ENCODE measurements around the gene GMDS. TPM values are rescaled to one million over a fixed set of nuclear protein-coding genes. Genes with fewer than 3 reads are reported as not detected.
A peak's percentile ranks its signal among the peaks of the same experiment; 100 is the strongest.

GMDS gene
- total RNA-seq (2021; fragmentation: NEBNext Ultra II Directional; extraction: Animal tissue kit (Norgen Biotek cat#: 25700)) (47.6 and 50.0 TPM in 2 replicates), polyA plus RNA-seq (2011; rRNA removed) (16.8 and 27.6 TPM in 2 replicates), polyA minus RNA-seq (2011; rRNA and poly(A)+ RNA removed) (12.5 and 15.9 TPM in 2 replicates)
- polyA plus RNA-seq (2011; cell fraction: cytosol; rRNA removed) = 29.7 TPM
- 13.2 TPM for polyA plus RNA-seq (2011; cell fraction: nucleus; rRNA removed)
- polyA plus RNA-seq (2012, experiment 1 of 2) = 32.0 to 54.7 TPM (median 36.8 TPM) in 4 replicates
- polyA plus RNA-seq (2012, experiment 2 of 2) = 40.1 TPM
- 38.8 TPM for polyA plus RNA-seq (2013, experiment 1 of 2)
- polyA plus RNA-seq (2013, experiment 2 of 2) = 39.7 TPM
- polyA minus RNA-seq (2011; cell fraction: cytosol; rRNA and poly(A)+ RNA removed) = 15.9 TPM
- 49.6 TPM for polyA minus RNA-seq (2011; cell fraction: nucleus; rRNA and poly(A)+ RNA removed)
- long read RNA-seq, experiment 1, transcript GMDS-202 (11 exons, 1,752 nt) = major isoform, 17 of 33 reads
- long read RNA-seq, experiment 1, partial matches to known transcripts = 8 of 33 reads
- long read RNA-seq, experiment 1, other reads (novel, unspliced or antisense) = 8 of 33 reads
- long read RNA-seq, experiment 2 = 0 reads

GRCh38 chr6:2245103-2245876 lies at the start of gene GMDS:
Gene GMDS (minus strand): TSS chr6:2245605.
- Histone ChIP-seq H2BK5ac (ENCODE audit: low read depth, low read length) (0 out of 2 replicates have a peak within 1 kb of the TSS, but pooled peaks have one; percentile 46), H2BK15ac (ENCODE audit: low read length) (no peak within 1 kb of the TSS), H3K14ac (ENCODE audit: insufficient read length) (no peak within 1 kb of the TSS), H2AFZ (ENCODE audit: low read length) (peak within 1 kb of the TSS; percentile 43), H3K4ac (replicated peaks; ENCODE audit: insufficient read length, low read depth, low read length) (no peak within 1 kb of the TSS), H2BK120ac (replicated peaks; ENCODE audit: low read depth, low read length) (no peak within 1 kb of the TSS), H2BK12ac (ENCODE audit: low read depth, low read length) (no peak within 1 kb of the TSS), H3K27ac (ENCODE audit: low read depth, low read length) (peak within 1 kb of the TSS; percentile 0; the same call in 1 of the 2 replicates), H2BK20ac (ENCODE audit: low read length) (no peak within 1 kb of the TSS), H4K91ac (replicated peaks; ENCODE audit: insufficient read length, low read length) (no peak within 1 kb of the TSS), H2AK5ac (ENCODE audit: low read depth, low read length) (no peak within 1 kb of the TSS), H4K20me1 (replicated peaks in 1 of 2; ENCODE audit: control insufficient read depth in 1 of 2, insufficient read depth in 2 of 2, low read length in 2 of 2) (no peaks in the 10 kb centered on the region), H3K79me2 (ENCODE audit: control insufficient read depth in 1 of 2, insufficient read depth in 2 of 2, low read length in 2 of 2) (peaks cover 0 to 43% of the 10 kb centered on the region in 2 experiments; a peak in 3 of 4 replicates), H3K27me3 (replicated peaks in 1 of 4; ENCODE audit: control insufficient read depth in 3 of 4, extremely low read depth in 1 of 4, insufficient read depth in 3 of 4, low read length in 3 of 4) (no peaks in the 10 kb centered on the region), H3K23ac (ENCODE audit: insufficient read length) (no peak within 1 kb of the TSS), H3K56ac (replicated peaks; ENCODE audit: insufficient read length, low read depth, low read length) (peak within 1 kb of the TSS; percentile 63), H3K23me2 (ENCODE audit: low read depth, low read length) (peaks cover 10% of the 10 kb centered on the region), H3K4me1 (replicated peaks in 1 of 4; ENCODE audit: control insufficient read depth in 3 of 4, insufficient read depth in 4 of 4, low read length in 3 of 4) (peaks cover 5 to 22% (median 10%) of the 10 kb centered on the region in 4 experiments), H3K79me1 (ENCODE audit: low read depth, low read length) (no peaks in the 10 kb centered on the region; the same call in 1 of the 2 replicates), H3K9ac (replicated peaks in 1 of 4; ENCODE audit: extremely low read depth in 1 of 4, low read depth in 3 of 4, low read length in 3 of 4) (peak within 1 kb of the TSS; percentile 47 to 70 (median 58)), H3K18ac (ENCODE audit: extremely low read depth, low read length) (peak within 1 kb of the TSS; percentile 51; the same call in 1 of the 2 replicates), H4K5ac (ENCODE audit: insufficient read length, low read depth, low read length) (peak within 1 kb of the TSS; percentile 72), H4K8ac (ENCODE audit: extremely low read depth, insufficient read depth, low read length) (peak within 1 kb of the TSS; percentile 90), H3K4me2 (ENCODE audit: insufficient read depth in 1 of 2, low read depth in 2 of 2, low read length in 2 of 2) (peak within 1 kb of the TSS; percentile 69 to 87), H3K9me3 (ENCODE audit: insufficient read depth in 2 of 2, low read depth in 1 of 2, low read length in 1 of 2) (no peaks in the 10 kb centered on the region), H3K36me3 (ENCODE audit: control insufficient read depth in 2 of 4, insufficient read depth in 4 of 4, low read length in 3 of 4) (no peaks in the 10 kb centered on the region), H3K4me3 (ENCODE audit: extremely low read depth in 1 of 4, insufficient read depth in 2 of 4, low read depth in 3 of 4, low read length in 4 of 4) (peak within 1 kb of the TSS; percentile 78 to 90 (median 80))
- DNase-seq (ENCODE audit: low read depth in 1 of 2, low spot score in 2 of 2) = peak; percentile 67 to 87
- ChIA-PET CTCF (ENCODE audit: partially characterized antibody) (no interaction called here), POLR2A (ENCODE audit: partially characterized antibody) (interaction anchor here (0.9 to 1.8 kb wide), 2 partner anchors 10 to 17 kb away, joined by 3 to 7 read pairs; no protein-coding TSS in a partner anchor)
- FAIRE-seq = no peak
- WGBS, 2 experiments (ENCODE audit: extremely low coverage in 1 of 2, insufficient coverage in 1 of 2, insufficient read length in 1 of 2, insufficient replicate concordance in 2 of 2, low coverage in 1 of 2, low lambda C conversion rate in 2 of 2, missing lambda C conversion rate in 1 of 2) = 3% methylated on average over 44 of the region's 97 CpGs; no CpG with 5 or more reads in 1 of the 2 experiments
- TF ChIP-seq HDAC2 (IDR thresholded peaks at IDR 0.05; ENCODE audit: borderline replicate concordance in 1 of 2, low read depth in 2 of 2, low read length in 2 of 2) = peak in 1 of 2 experiments; percentile 73; a peak in 1 of 4 replicates
- peak; percentile 74 for TF ChIP-seq KDM4A (IDR thresholded peaks at IDR 0.05; ENCODE audit: low read depth, low read length, severe bottlenecking)
- no peak for TF ChIP-seq GTF2F1 (IDR thresholded peaks at IDR 0.05; ENCODE audit: borderline replicate concordance, low read depth, low read length)
- no peak for TF ChIP-seq CEBPB (IDR thresholded peaks at IDR 0.05; ENCODE audit: low read depth, low read length)
- TF ChIP-seq TAF1 (IDR thresholded peaks at IDR 0.05; ENCODE audit: low read depth, low read length) = peak; percentile 73
- peak; percentile 40; the same call in 1 of the 2 replicates for TF ChIP-seq PHF8 (conservative IDR thresholded peaks at IDR 0.05; ENCODE audit: low read depth, low read length)
- TF ChIP-seq SUZ12 (IDR thresholded peaks at IDR 0.05; ENCODE audit: low read length) = no peak
- peak; percentile 70; the same call in 1 of the 2 replicates for TF ChIP-seq TBP (IDR thresholded peaks at IDR 0.05; ENCODE audit: low read depth, low read length)
